Naive thymus-derived CD8-positive, alpha-beta T cell (primary cell): ENCODE results near the gene LMX1A. TPM values are rescaled to one million over a fixed set of nuclear protein-coding genes. Genes with fewer than 3 reads are reported as not detected.

ENCODE experiments used
- ATAC-seq, 2 donors: fragments of 150-1000 bp; cut with Tn5 transposase in 1 of 2; sonication (Bioruptor Pico), chemical (Tn5 transposase) in 1 of 2; 1 replicate in 1 of 2; 2 replicates in 1 of 2; pipeline ENCODE4 v1.10.0; 2021; ENCODE audit warnings: mild to moderate bottlenecking in 2 of 2, moderate library complexity in 2 of 2
- POLR2A ChIA-PET: fragments of 350-600 bp; sonication (Branson Sonifier 250); formaldehyde crosslinking; loops from one replicate; lab custom pipeline; 2021; ENCODE audit warnings: antibody characterized with exemption; lab: Charles Lee
- DNase-seq, 10 donors: peaks; one replicate each; pipeline versions ENCODE4 v3.0.0 to v3.0.0-alpha.2; 2020 to 2022
- H3K27ac Mint-ChIP-seq, 10 donors: one replicate each; pipeline ENCODE4 v1.8.0; 2020 to 2022; ENCODE audit warnings: mild to moderate bottlenecking in 10 of 10, mixed read lengths in 10 of 10, moderate library complexity in 4 of 10, inconsistent platforms in 1 of 10
- H3K27me3 Mint-ChIP-seq, 5 donors: one replicate each; pipeline ENCODE4 v1.8.0; 2021 to 2022; ENCODE audit warnings: mixed read lengths in 5 of 5
- H3K36me3 Mint-ChIP-seq, 3 donors: one replicate each; pipeline ENCODE4 v1.8.0; 2020 to 2022; ENCODE audit warnings: mixed read lengths in 3 of 3, mild to moderate bottlenecking in 2 of 3, inconsistent platforms in 1 of 3
- H3K4me1 Mint-ChIP-seq, 4 donors: one replicate each; pipeline ENCODE4 v1.8.0; 2021 to 2022; ENCODE audit warnings: mixed read lengths in 4 of 4
- H3K4me3 Mint-ChIP-seq, 10 donors: one replicate each; pipeline ENCODE4 v1.8.0; 2020 to 2022; ENCODE audit warnings: mild to moderate bottlenecking in 10 of 10, mixed read lengths in 10 of 10, moderate library complexity in 6 of 10, inconsistent platforms in 1 of 10
- H3K9me3 Mint-ChIP-seq, 9 donors: one replicate each; pipeline ENCODE4 v1.8.0; 2020 to 2022; ENCODE audit warnings: mixed read lengths in 9 of 9, mild to moderate bottlenecking in 3 of 9, inconsistent platforms in 1 of 9, moderate library complexity in 1 of 9
- polyA plus RNA-seq, 3 donors: library from polyadenylated mRNA; unstranded; fragments of 300-500 nt; fragmentation: Illumina TruSeq; gene quantifications; one replicate each; pipeline ENCODE4 v1.2.3, GENCODE V29; 2021
- total RNA-seq, 8 experiments: library from RNA in 2 of 8; stranded (reverse) in 2 of 8; gene quantifications; one replicate each; pipeline ENCODE4 v1.2.3 and lab custom pipeline; 2021 to 2026

LMX1A gene
- total and polyA plus RNA-seq, 5 experiments from 2014 or later: not detected

- no peaks in the 10 kb centered on the region for H3K36me3 Mint-ChIP-seq
- no peak for ATAC-seq
- no peak overlapping the region for H3K4me3 Mint-ChIP-seq
- peaks cover 0 to 2% (median 0%) of the 10 kb centered on the region in 9 donors for H3K9me3 Mint-ChIP-seq
- POLR2A ChIA-PET: no interaction called here
- no peak overlapping the region for H3K27ac Mint-ChIP-seq
- peaks cover 0 to 16% (median under 1%) of the 10 kb centered on the region in 5 donors for H3K27me3 Mint-ChIP-seq
- no peaks in the 10 kb centered on the region for H3K4me1 Mint-ChIP-seq
- DNase-seq: no peak
These were observed 80.2 kb downstream of the LMX1A start for GRCh38 chr1:165276314-165276713.

GRCh38 chr1:165265196-165265838 is 91.2 kb downstream of the LMX1A start:
- ATAC-seq: no peak
- peaks cover 0 to 9% (median 0%) of the 10 kb centered on the region in 3 donors for H3K36me3 Mint-ChIP-seq
- DNase-seq: no peak
- no peak overlapping the region for H3K4me3 Mint-ChIP-seq
- H3K27ac Mint-ChIP-seq: no peak overlapping the region
- H3K27me3 Mint-ChIP-seq: peaks cover 7 to 26% (median 10%) of the 10 kb centered on the region in 5 donors
- H3K9me3 Mint-ChIP-seq: peaks cover 0 to 30% (median 3%) of the 10 kb centered on the region in 9 donors
- POLR2A ChIA-PET: no interaction called here
- no peaks in the 10 kb centered on the region for H3K4me1 Mint-ChIP-seq

DNA sequence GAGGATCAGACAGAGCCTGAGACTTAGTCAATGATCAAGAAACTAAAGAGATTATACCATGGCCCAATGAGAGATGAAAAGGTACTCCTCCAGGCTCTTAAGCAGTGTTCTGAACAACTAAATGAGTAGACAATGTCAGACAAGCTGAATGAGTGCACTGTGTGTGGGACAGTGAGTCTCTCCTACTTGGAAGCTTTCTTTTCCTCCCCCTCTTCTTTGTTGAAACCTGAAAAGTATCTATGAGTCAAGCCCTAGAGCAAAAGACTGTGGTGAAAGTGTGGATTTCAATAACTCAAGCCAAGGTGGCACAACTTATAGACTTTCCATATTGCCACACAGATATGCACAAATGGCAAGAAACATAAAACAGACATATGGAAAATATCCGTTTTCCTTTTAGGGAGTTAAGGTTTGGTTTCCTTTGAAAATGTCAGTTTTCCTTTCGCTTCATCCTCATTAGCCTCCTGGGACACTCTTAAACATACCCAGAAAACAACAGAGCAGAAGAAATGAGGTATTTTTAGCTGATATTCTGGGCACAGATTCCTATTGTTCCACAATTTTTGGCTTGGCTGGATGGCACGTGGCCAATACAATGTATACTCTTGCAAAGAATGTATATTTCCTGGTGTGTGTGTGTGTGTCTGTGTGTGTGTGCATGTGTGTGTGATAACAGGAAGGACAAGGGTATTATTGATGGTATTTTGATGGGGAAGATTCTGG is 96.6 kb downstream of the LMX1A start:
- Mint-ChIP-seq H3K27ac (no peak overlapping the region), H3K36me3 (no peaks in the 10 kb centered on the region), H3K9me3 (peaks cover 0 to 15% (median 0%) of the 10 kb centered on the region in 9 donors), H3K4me3 (no peak overlapping the region), H3K27me3 (peaks cover 10 to 39% (median 19%) of the 10 kb centered on the region in 5 donors), H3K4me1 (no peaks in the 10 kb centered on the region)
- DNase-seq (no peak), ATAC-seq (no peak)
- POLR2A ChIA-PET: no interaction called here

DNA sequence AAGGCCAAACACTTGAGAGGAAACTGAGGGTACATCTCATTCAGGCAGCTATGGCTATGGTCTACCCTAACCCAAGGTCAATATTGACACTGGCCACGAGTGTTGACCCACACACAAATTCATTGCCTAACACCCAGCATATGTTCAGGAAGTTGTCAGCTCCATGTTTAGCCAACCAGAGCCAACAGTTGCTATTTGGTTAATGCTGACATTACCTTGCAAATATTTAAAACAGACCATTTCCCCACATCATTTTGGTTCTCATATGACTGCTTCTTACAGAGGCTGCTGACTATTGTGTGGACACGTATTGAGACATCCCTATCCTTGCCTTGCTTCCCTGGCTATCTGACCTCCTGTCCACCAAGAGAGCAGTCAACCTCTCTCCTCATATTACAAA is 97.3 kb downstream of the LMX1A start:
- POLR2A ChIA-PET: no interaction called here
- Mint-ChIP-seq H3K27me3 (peaks cover 12 to 46% (median 26%) of the 10 kb centered on the region in 5 donors), H3K36me3 (no peaks in the 10 kb centered on the region), H3K4me1 (no peaks in the 10 kb centered on the region), H3K9me3 (peaks cover 0 to 15% (median 0%) of the 10 kb centered on the region in 9 donors), H3K4me3 (no peak overlapping the region), H3K27ac (no peak overlapping the region)
- DNase-seq (no peak), ATAC-seq (no peak)

GRCh38 chr1:165257969-165258459 is 98.5 kb downstream of the LMX1A start:
- no peak for ATAC-seq
- H3K36me3 Mint-ChIP-seq: no peaks in the 10 kb centered on the region
- peak in 1 of 10 donors; percentile 2 for DNase-seq
- H3K4me1 Mint-ChIP-seq: no peaks in the 10 kb centered on the region
- peaks cover 12 to 46% (median 32%) of the 10 kb centered on the region in 5 donors for H3K27me3 Mint-ChIP-seq
- no peak overlapping the region for H3K4me3 Mint-ChIP-seq
- H3K9me3 Mint-ChIP-seq: peaks cover 0 to 9% (median 0%) of the 10 kb centered on the region in 9 donors
- POLR2A ChIA-PET: no interaction called here
- H3K27ac Mint-ChIP-seq: no peak overlapping the region

DNA sequence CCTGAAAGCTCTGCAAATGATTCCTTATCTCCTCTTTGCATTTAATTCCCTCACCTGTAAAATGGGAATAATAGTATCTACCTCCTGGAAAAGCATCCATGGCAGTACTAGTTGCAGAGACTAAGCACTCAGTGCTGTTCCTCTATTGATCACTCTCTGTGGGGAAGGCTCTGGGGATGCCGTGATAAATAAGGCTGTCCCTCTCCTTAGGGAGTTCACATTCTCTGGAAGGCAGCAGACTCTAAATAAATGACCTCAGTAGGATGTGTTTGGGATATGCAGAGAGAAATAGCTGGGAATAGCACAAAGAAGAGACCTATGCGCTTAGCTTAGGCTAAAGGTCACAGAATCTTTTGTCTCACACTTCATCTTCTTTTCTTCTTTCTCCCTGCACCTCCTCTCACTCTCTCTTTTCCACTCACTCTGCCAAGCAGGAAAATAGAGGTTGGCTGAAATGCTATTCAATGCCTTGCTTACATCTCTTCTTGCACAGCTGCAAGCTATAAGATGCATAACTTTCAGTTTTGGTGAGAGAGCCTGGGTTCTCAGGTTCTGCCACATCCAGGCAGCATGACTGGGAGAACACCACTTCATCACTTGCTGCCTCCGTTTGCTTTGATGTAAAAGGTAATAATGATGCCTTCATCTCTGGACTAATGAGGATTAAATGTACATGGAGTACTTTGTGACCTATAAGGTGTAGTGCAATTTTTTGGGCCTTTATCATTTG is 101.5 kb downstream of the LMX1A start:
- H3K9me3 Mint-ChIP-seq: peaks cover 0 to 9% (median 0%) of the 10 kb centered on the region in 9 donors
- no peak overlapping the region for H3K27ac Mint-ChIP-seq
- no peak for ATAC-seq
- H3K27me3 Mint-ChIP-seq: peaks cover 10 to 60% (median 46%) of the 10 kb centered on the region in 5 donors
- DNase-seq: no peak
- no peaks in the 10 kb centered on the region for H3K36me3 Mint-ChIP-seq
- no peak overlapping the region for H3K4me3 Mint-ChIP-seq
- POLR2A ChIA-PET: no interaction called here
- no peaks in the 10 kb centered on the region for H3K4me1 Mint-ChIP-seq

DNA sequence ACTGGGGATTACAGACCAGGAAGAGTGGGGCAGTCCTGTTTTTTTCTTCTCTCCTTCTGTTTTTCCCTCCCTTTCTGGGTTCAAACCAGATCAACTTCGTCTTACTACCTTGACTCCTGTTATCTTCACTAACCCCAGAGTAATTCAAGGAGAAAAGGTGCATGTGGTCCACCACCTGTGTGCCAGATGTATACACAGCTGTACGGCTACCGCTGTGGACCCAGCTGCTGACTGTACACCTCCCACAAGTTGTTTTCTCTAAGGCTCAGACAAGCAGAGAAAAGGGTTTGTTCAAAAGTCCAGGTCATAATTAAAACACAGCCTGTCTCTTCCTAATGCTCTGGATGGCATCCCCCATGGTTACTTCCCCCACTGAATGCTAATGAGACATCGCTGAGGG is 102.1 kb downstream of the LMX1A start:
- POLR2A ChIA-PET: no interaction called here
- Mint-ChIP-seq H3K4me1 (no peaks in the 10 kb centered on the region), H3K4me3 (no peak overlapping the region), H3K9me3 (peaks cover 0 to 10% (median 0%) of the 10 kb centered on the region in 9 donors), H3K27me3 (peaks cover 10 to 60% (median 44%) of the 10 kb centered on the region in 5 donors), H3K27ac (no peak overlapping the region), H3K36me3 (no peaks in the 10 kb centered on the region)
- DNase-seq: no peak
- ATAC-seq: no peak

DNA sequence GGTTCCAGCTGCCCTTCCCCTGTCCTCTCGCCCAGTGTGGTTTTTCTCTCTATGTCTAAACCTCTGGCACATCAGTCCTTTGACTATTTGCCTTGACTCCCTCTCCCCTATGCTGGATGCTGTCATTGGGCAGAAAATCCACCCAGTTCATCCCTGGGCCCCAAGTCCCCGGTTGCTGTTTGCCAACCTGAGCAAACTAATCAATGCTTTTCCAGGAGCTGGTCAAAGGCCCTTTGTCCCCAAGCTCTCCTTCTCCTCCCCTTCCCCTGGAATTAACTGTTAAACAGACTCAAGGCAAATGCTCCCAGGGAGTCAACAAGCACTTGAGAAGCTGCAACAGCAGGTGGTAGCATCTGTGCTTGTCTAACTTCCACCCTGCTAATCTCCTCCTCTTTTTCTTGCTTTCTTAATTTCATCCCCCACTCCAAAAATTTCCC is 102.7 kb downstream of the LMX1A start:
- ATAC-seq (no peak), DNase-seq (no peak)
- Mint-ChIP-seq H3K27ac (no peak overlapping the region), H3K4me1 (no peaks in the 10 kb centered on the region), H3K27me3 (peaks cover 10 to 60% (median 43%) of the 10 kb centered on the region in 5 donors), H3K4me3 (no peak overlapping the region), H3K9me3 (peaks cover 0 to 13% (median 0%) of the 10 kb centered on the region in 9 donors), H3K36me3 (no peaks in the 10 kb centered on the region)
- POLR2A ChIA-PET: no interaction called here

- no peaks in the 10 kb centered on the region for H3K4me1 Mint-ChIP-seq
- no peak overlapping the region for H3K4me3 Mint-ChIP-seq
- peaks cover 0 to 32% (median 11%) of the 10 kb centered on the region in 5 donors for H3K27me3 Mint-ChIP-seq
- ATAC-seq: no peak
- H3K27ac Mint-ChIP-seq: no peak overlapping the region
- H3K9me3 Mint-ChIP-seq: peaks cover 0 to 6% (median 0%) of the 10 kb centered on the region in 9 donors
- no peaks in the 10 kb centered on the region for H3K36me3 Mint-ChIP-seq
- no peak for DNase-seq
- POLR2A ChIA-PET: no interaction called here
These were observed 107.4 kb downstream of the LMX1A start for GRCh38 chr1:165248969-165249571.

GRCh38 chr1:165241952-165242351 is 114.6 kb downstream of the LMX1A start:
- POLR2A ChIA-PET: no interaction called here
- Mint-ChIP-seq H3K27ac (no peak overlapping the region), H3K27me3 (peaks cover 11 to 44% (median 18%) of the 10 kb centered on the region in 5 donors), H3K36me3 (peaks cover 0 to 2% (median 0%) of the 10 kb centered on the region in 3 donors), H3K4me3 (no peak overlapping the region), H3K4me1 (no peaks in the 10 kb centered on the region), H3K9me3 (peaks cover 0 to 2% (median 0%) of the 10 kb centered on the region in 9 donors)
- DNase-seq: no peak
- ATAC-seq: no peak

GRCh38 chr1:165241321-165241720 is 115.2 kb downstream of the LMX1A start:
- Mint-ChIP-seq H3K27ac (no peak overlapping the region), H3K27me3 (peaks cover 16 to 51% (median 21%) of the 10 kb centered on the region in 5 donors), H3K4me3 (no peak overlapping the region), H3K36me3 (peaks cover 0 to 2% (median 0%) of the 10 kb centered on the region in 3 donors), H3K9me3 (peaks cover 0 to 2% (median 0%) of the 10 kb centered on the region in 9 donors), H3K4me1 (no peaks in the 10 kb centered on the region)
- no peak for DNase-seq
- no peak for ATAC-seq
- POLR2A ChIA-PET: no interaction called here

- H3K27ac Mint-ChIP-seq: no peak overlapping the region
- peaks cover 0 to 2% (median 0%) of the 10 kb centered on the region in 3 donors for H3K36me3 Mint-ChIP-seq
- H3K27me3 Mint-ChIP-seq: peaks cover 21 to 59% (median 27%) of the 10 kb centered on the region in 5 donors
- POLR2A ChIA-PET: no interaction called here
- no peak for ATAC-seq
- no peak for DNase-seq
- no peak overlapping the region for H3K4me3 Mint-ChIP-seq
- peaks cover 0 to 5% (median 2%) of the 10 kb centered on the region in 4 donors for H3K4me1 Mint-ChIP-seq
- H3K9me3 Mint-ChIP-seq: peaks cover 0 to 2% (median 0%) of the 10 kb centered on the region in 9 donors
These were observed 116.0 kb downstream of the LMX1A start for GRCh38 chr1:165240492-165240891.
